Fibroblast of skin of abdomen (primary cell): Measurements from ENCODE around the gene SH3GL1.
A peak's percentile ranks its signal among the peaks of the same experiment; 100 is the strongest.

Experiments
- DNase-seq: peaks from one replicate; pipeline ENCODE4 v3.0.0-alpha.2; 2013

The SH3GL1 gene

GRCh38 chr19:4375164-4376027, 25.0 kb downstream of the SH3GL1 start:
- DNase-seq, result peak; percentile 70

GRCh38 chr19:4374498-4375163, 25.7 kb downstream of the SH3GL1 start:
- peak; percentile 79 for DNase-seq

DNA sequence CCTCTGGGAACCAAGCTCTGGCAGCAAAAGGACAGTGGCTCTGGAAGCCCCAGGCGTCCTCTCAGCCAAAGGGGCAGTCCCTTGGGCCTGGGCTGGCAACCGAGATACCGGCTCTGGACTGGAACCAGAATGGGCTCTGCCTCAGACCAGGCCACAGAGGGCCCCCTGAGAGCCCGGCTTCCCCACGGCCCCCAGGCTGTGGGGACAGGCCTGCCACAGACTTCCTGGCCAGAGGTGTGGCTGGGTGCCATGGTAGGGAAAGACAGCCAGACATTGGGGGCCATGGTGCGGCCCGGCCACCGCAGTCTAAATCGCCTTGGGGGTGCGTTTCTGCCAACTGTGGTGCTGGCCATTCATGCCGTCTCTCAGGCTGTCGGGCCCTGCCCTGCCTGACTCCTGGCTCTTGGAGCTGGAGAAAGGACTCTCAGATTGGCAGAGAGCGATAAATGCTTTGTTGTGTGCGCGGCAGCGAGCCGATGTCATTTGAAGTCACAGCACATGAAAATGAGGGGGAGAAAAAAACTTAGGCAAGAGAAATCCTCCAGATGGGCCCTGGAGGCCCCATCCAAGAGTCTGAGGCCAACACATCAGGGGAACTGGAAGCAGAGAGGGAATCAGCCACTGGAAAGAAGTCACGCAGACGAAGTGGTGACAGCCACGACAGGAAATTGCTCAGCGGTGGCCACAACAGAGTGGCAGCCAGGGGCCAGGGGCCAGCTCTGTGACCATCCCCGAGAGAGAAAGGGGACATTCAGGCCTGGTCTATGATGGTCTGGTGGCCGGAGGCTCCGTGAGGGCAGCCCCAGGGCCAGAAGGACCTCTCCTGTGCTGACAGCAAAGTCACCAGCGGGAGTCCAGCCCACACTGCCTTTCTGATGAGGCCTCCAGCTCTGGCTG, 26.5 kb downstream of the SH3GL1 start:
- DNase-seq, result peak; percentile 39

- DNase-seq, result no peak
Measured at GRCh38 chr19:4373013-4373367, 27.4 kb downstream of the SH3GL1 start.

DNA sequence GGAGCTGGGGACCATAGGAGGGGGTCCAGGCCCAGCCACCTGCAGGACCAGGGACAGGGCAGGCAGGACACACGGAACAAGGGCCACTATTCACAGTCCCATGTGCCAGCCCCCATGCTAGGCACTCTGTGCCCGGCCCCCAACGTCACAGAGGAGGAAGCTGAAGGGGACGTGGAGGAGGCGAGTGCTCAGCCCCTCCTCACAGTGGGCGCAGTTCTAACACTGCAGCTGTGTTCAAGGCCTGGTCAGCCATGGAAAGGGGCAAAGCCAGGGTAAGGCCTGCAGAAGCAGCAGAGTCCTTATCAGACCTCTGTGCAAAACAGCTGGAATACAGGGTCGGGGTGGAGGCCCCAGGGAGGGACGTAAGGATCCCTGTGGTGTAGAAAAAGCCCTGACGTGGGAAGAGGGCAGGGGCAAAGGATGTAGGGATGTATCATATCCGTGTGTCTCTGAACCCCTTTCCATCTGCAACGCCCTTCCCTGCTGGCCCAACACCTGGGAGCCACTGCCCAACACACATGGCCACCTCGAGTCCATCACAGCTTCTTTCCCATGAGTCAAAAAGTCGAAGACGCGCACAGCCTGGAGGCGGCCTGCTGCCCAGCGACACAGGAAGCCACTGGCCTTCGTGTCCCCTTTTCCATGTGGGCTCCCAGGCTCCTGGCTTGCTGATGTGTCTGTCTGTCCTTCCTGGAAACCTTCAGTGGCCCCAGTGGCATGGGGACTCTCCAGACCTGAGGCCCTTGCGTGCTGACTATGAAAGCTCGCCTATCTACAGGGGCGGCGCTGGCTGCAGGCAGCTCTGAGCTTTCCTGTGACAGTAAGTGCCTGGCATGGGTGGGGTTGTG, 28.0 kb downstream of the SH3GL1 start:
- no peak for DNase-seq

DNA sequence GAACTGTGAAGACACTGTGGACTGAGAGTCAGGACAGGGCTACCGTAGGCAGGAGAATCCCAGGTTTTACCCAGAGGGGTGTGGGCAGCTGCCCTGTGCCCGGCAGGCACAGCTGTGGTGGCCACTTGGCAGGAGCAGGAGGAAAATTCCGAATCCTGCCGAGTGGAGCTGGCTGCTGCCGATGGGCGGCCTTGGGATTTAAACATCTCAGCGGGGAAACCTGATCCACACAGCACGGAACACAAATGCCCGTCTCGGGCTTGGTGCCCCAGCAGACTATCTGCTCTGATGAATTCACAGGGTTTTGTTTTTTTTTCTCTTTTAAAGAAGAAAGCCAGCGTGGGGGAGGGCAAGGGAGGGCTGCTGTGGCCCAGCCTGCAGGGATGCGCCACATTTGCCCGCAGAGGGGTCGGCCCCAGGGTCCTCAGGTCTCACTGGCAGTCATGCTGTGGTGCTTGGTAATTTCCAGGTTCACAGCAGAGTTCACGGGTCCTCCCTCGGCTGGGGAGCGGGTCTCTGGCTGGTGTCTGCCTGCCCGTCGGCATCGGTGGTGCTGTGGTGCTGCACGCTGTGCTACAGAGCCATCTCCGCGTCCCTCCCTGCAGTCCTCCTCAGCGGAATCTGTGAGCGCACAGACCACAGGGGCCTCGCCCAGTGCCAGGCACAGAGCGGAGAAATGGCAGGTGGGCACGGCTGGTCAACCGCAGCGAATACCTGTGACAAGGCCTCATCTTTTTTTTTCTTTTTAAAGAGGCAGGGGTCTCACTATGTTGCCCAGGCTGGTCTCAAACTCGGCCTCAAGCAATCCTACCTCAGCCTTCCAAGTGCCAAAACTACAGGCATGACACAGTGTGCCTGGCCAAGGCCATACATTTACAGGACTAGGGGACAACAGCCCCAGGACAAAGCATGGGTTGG, 28.8 kb downstream of the SH3GL1 start:
- no peak for DNase-seq

- DNase-seq, result no peak
Measured at GRCh38 chr19:4370418-4371041, 29.8 kb downstream of the SH3GL1 start.

DNA sequence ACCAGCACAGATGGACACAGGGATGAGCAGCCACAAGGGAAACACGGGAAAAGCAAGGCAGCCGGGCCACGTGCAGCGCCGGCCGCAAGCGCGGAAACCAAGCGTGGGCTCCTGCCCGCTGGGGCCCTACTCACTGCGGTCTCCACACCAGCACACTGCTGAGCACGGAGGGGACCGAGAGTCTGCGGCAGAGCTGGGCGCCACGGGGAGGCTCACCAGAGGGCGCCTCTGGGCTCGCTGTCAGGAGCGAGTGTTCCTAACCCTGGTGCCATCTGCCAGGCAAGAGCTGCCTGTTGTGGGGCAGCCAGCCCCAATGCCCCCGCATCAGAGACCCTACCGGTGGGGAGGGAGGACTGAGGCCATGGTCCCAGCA, 30.5 kb downstream of the SH3GL1 start:
- DNase-seq, result no peak

GRCh38 chr19:4369109-4369887, 31.0 kb downstream of the SH3GL1 start:
- no peak for DNase-seq

- no peak for DNase-seq
Measured at GRCh38 chr19:4368128-4368820, 32.1 kb downstream of the SH3GL1 start.

GRCh38 chr19:4367781-4368127, 32.6 kb downstream of the SH3GL1 start:
- DNase-seq, result no peak

DNA sequence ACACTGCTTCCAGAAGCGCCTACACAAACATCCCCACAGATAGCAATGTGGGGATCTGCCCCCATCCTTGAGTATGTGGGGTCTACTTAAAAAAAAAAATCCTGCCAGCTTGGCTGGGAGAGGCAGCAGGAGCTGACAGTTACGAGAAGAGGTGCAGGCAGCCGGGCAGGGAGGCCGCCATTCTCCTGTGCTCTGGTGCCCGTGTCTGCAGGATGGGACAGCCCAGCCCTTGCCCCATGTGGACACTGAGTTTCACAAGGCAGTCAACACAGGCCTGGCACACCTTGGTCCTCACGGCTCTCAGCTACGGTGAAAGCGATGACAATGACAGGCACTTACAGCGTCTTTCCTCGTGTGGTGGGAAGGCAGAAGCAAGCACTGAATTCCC, 33.0 kb downstream of the SH3GL1 start:
- no peak for DNase-seq

GRCh38 chr19:4366666-4367335, 33.5 kb downstream of the SH3GL1 start:
- DNase-seq, result no peak

DNA sequence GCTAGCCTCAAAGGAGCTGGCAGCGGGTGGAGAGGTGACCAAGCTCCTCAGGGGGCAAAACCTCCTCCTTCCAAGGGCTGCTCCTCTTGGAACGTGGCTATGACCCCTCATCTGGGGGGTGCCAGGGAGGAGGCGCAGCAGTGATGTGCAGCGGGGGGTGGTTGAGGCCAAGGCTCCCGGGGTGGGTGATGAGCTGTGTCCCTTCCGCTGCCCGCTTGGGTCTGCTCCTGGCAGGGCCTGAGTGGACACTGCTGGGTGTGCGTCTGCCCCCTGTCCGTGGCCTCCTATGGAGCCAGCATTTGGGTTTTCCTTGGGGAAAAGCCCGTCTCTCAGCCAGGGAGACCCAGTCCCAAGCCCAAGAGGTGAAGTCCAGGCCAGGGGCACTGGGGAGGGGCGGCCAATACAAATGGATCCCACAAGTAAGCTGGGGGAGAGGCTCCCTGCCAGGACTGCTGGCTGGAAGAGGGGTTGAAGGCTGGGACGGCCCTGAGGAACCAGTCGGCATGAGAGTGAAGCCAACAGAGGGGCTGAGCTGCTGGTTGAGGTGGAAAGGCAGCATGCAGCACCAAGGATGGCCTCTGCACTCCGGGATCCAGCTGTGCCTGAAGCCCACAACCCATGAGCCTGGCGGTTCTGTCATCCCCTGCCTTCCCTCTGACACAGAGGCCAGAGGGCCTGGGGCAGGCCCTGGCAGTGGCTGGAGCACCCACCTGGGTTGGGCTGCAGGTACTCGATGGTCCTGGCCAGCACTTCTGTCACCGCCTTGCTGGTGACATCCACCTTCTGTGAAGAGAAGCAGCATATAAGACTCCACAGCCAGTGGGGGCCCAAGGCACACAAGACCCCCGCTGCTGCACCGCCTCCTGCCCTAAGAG, 34.3 kb downstream of the SH3GL1 start:
- DNase-seq, result no peak

DNA sequence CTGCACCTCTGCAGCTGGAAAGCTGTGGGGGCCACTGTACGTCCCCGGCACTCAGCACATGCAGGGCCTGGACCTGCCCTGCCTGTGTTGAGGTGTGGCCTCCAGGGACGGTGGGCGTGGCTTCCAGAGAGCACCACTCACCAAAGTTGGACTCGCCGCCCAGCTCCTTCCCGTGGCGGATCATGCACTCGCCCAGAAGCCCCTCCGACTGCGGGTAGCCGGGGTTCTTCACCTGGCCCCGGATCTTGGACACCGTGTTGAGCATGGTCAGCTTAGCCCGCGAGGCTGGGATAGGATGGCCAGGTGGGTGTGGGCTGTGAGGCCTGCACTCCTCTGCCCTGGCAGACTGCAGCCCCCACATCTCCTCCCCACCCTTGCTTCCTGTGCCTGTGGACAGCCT, 35.0 kb downstream of the SH3GL1 start:
- no peak for DNase-seq

DNA sequence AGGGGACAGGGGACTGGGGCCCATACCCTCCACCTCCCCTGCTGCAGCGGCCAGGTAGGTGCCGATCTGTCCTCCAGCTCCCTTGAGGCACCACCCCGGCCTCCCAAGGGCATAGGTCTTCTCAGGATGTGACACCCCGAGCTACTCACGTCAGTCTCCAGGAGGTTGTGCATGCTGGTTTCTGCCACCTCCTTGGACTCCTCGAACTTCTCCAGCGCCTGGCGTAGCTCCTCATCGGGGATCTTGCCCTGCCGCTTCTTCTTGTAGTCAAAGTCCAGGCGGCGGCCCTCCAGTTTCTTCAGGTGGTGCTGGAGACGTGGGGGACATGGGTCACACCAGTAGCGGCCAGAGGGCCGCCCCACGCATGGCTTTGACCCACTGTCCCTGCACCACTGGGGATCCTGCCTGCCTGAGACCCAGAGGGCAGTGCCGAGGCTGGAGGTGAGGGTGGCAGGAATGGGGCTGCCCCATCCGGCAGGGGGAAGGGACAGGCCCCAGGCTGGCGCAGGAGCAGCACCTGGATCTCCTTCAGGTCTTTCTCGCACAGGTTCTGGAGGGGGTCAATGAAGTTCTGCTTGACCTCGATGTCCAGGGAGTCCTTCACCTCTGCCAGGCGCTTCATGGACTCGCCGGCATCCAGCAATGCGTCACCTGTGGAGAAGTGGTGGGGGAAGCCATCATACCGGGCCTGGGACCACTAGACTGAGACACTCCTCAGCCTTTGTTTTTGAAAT, 36.6 kb downstream of the SH3GL1 start:
- no peak for DNase-seq
